Measurements from ENCODE around the gene OSBPL10.

GRCh38 chr3:32009957-32010356 lies 28.9 kb upstream of the OSBPL10 start:
- no peak for TF ChIP-seq CTCF (conservative IDR thresholded peaks at IDR 0.05 in 1 of 2, IDR thresholded peaks at IDR 0.05 in 1 of 2; ENCODE audit: extremely low read depth in 1 of 2, insufficient read depth in 1 of 2, low read depth in 1 of 2, low read length in 2 of 2)
- no peak for TF ChIP-seq EZH2 (IDR thresholded peaks at IDR 0.05; ENCODE audit: borderline replicate concordance, low read length)

Data from mammary epithelial cell (primary cell).